NB4 (cell line): ENCODE data around the gene ACOT11.

Experiments used
- CTCF ChIP-seq: IDR thresholded peaks from one replicate; pipeline ENCODE4 v1.5.1; 2012; ENCODE audit warnings: low read depth, low read length
- MAX ChIP-seq: IDR thresholded peaks from 2 replicates; pipeline ENCODE4 v1.6.1; 2011; ENCODE audit warnings: low read depth, low read length
- POLR2A ChIP-seq: IDR thresholded peaks from 2 replicates; pipeline ENCODE4 v1.6.1; 2011; ENCODE audit warnings: mild to moderate bottlenecking; ENCODE audit not compliant: insufficient read length; ENCODE audit errors: extremely low read depth

- TF ChIP-seq POLR2A: no peak
- no peak for TF ChIP-seq CTCF
- no peak for TF ChIP-seq MAX
These were observed 30.5 kb upstream of the ACOT11 start for GRCh38 chr1:54517496-54517895.
